ENCODE data around the gene FBXO48.

Gene FBXO48

DNA sequence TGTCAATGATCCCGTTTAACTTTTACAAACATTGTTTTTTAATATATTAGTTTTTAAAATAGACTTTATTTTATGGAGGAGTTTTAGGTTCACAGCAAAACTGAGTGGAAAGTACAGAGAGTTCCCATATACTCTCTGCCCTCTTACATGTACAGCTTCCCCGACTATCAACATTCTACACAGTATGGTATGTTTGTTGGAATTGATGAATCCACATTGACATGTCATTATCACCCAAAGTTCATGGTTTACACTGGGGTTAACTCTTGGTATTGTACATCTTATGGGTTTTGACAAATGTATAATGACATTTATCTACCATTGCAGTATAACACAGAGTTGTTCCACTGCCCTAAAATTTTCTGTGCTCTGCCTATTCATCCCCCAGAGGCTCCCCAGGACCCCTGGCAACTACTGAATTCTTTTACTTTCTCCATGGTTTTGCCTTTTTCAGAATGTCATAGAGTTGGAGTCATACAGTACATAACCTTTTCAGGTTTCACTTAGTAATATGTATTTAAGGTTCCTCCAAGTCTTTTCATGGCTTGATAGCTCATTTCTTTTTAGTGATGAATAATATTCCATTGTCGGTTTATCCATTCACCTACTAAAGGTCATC, 5.8 kb upstream of the FBXO48 start:
- in situ Hi-C loops (cut with MboI; ENCODE audit: low sequenced_read_pairs), result loop anchor here (10.0 kb wide), 1 partner anchor 452 kb away; no protein-coding TSS in a partner anchor

DNA sequence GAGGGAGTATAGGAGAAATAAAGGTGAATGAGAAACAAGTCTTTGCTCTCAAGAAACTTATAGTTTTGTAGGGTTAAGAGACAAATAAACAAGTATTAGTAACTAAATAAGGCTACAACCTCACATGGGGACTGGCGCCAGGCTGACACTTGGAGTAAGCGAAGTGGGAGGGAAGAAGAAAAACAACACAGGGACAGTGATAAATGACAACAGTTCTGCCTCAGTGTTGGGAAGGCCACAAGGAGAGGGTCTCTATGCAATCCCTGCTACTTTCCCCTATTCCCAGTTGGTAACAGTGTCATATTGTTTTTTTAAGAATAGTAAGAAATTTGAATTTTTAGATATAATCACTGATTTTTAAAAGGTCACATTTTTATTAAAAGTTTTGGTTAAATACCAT, 4.3 kb upstream of the FBXO48 start:
- in situ Hi-C loops (cut with MboI; ENCODE audit: low sequenced_read_pairs), result loop anchor here (10.0 kb wide), 1 partner anchor 453 kb away; no protein-coding TSS in a partner anchor

DNA sequence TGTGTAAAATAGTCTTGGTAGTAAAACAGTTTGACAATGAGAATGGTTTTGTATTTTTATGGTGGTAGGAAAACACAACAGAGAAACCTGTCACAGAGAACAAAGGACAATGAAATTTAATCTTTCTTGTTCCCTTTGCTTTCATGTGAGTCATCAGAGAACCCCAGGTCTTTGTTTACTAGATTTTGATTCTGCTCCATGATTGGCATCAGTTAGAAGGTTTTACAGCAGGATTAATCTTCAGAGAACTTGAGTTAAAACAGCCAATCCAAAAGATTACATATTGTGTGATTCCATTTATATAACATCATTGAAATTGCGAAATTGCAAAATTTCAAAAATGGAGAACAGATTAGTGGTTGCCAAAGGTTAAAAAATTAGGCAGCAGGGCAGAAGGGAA, 2.8 kb upstream of the FBXO48 start:
- in situ Hi-C loops (cut with MboI; ENCODE audit: low sequenced_read_pairs), result loop anchor here (10.0 kb wide), 1 partner anchor 455 kb away; no protein-coding TSS in a partner anchor

DNA sequence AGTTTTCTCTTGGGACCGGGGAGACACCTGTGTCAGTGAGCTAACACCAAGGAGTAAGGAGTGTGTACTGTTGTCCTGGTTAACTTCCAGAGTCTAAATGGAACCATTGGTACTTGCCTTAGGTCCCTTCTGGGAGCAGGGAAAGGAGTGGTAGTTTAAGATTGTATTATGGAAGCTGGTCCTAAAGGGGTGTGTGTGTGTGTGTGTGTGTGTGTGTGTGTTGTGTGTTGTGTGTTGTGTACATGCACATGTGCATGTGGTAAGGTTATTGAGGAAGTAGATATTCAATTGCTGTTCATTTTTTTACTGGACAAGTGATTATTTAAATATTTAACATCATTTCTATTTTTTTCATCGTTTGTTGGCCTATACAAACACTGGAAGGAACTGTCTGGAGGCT, 1.7 kb upstream of the FBXO48 start:
- in situ Hi-C loops (cut with MboI; ENCODE audit: low sequenced_read_pairs), result no loop called here

DNA sequence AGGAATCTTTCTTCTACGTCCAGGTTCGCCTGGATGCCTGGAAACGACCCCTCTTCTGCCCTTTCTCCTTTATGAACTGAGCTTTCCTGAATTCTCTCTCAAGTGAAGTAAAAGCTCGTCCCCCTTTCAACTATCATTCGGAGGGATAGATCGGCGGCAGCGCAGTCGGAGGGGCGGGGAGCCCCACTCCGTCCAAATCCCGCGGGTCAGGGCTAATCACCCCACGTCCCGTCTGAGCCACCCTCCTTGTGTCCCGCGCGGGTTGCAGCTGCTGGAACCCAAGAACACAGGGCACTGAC, 367 bp downstream of the FBXO48 start:
- in situ Hi-C loops (cut with MboI; ENCODE audit: low sequenced_read_pairs), result no loop called here

DNA sequence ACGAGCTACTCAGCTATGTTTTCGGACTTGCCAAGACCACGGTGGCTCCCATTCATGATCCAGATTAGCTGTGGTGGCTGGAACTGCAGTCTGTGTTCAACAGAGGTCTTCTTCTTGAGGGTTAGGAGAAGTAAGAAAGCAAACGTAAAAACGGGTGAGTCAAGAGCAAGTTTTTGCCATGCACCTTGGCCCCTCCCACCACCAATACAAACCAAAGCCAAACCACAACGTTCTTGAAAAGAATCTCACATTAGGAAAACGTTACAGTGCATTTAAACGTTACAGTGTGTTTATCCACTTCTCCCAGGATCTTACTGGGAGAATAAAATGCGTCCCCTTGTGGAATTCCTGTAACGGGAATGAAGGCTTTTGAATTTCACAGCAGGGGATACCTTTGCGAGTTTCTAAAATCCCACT, 725 bp downstream of the FBXO48 start:
- in situ Hi-C loops (cut with MboI; ENCODE audit: low sequenced_read_pairs), result no loop called here

DNA sequence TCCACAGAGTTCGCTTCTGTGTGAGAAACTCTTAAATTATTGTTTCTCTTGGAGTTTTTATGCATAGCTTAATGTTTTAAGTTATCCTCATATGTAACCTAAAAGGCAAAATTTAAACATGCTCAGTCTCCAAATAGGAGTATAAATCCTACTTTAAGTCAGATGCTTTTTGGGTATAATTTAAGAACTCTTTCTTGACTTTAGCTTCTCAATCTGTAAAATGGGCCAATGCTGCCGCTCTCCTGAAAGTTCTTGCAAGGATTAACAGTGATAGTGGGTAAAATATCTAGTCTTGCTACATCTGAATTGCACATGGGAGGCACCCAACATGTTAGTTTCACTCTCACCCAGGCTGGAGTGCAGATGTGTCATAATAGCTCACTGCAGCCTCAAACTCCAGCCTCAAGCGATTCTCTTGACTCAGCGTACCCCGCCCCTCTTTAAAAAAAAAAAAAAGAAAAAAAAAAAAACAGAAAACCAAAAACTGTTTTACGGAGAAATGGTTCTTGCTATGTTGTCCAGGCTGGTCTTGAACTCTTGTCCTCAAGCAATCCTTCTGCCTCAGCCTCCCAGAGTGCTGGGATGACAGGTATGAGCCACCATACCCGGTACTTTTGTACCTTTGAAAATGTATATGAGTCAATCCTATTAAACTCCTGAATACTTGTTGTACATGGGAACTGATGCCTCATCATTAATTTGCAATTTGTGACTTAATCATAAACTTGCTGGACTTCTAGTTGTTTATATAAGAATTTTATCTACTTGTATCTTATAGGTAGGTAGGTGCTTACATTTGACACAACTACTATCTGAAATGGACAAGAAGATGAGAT, 1.8 kb downstream of the FBXO48 start:
- in situ Hi-C loops (cut with MboI; ENCODE audit: low sequenced_read_pairs), result no loop called here

DNA sequence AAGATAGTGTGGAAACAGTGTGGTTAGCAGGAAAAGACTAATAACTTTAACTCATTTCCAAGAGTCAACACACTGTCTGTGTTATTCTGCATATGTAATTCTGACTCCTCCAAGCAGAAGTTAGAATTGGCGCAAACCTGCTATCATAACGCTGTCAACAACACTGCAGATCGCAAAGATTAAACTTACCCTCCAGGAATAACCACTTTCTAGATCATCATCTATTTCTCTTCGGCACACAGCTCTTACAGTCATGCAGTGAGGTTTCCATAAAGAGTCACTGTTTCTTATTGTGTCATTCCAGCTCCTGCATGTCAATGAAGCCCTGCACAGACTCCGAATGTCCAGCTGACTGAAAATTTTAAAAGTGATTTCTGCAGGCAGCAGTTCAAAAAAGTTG, 2.4 kb downstream of the FBXO48 start:
- in situ Hi-C loops (cut with MboI; ENCODE audit: low sequenced_read_pairs), result no loop called here

DNA sequence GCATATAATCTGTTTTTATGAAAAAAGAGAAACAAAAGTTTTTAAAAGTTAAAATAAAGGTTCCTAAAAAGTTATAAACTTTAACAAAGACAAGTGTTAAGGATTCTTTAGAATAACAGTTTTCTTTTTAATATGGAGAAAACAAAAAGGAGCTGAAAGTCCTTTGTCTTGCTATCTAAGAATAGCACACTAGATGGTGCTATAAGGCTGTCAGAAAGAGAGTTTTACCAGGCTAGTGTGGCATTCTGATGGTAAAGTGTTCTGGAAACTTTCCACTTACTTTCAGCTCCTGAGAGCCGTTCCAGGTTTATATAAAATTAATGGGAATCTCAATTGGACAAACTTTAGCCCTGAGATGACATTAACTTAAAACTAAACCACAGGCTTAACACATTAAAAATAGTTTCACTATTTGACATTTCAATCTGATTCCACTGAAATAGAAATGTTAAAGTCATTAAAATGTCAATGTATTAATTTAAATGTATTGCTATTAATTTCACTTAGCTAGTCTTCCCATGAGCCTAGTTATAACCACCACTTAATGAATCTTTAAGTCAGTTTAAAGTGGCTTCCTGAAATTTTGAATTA, 3.7 kb downstream of the FBXO48 start:
- in situ Hi-C loops (cut with MboI; ENCODE audit: low sequenced_read_pairs), result no loop called here

DNA sequence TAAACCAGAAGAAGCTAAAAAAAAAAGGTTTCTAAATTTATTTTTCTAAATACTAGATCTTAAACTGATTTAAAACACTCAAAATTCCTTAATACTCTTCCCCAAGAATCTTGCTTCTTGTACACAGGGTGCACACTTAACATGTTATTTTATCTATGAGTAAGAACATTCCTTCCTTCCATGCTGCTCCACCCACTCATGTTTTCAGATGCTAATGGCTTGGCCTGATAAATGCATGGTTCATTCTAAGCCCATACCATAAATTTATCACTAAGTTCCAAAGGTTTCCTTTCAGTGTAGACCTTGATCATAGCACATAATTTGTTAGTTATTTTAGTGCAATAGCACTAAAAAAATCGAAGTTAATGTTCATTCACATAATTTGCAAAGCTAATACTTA, 8.1 kb downstream of the FBXO48 start:
- in situ Hi-C loops (cut with MboI; ENCODE audit: low sequenced_read_pairs), result no loop called here

DNA sequence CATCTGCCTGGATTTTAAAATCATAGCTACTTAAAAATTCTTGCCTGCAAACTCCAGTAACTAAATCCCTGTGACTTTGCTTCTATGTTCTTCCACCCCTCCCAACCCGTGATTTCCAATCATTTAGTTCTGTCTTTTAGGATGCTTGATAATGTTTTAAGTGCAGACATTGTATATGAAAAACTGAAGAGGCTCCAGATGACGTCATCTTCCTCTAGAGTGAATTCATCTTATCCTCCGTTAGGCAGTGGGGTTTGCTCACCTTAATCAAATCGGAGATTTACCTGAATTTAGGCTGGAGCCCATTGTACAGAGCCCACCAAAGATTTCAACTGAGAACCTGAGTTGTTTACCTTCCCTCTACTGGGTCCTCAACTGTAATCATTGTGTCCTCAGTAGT, 10.9 kb downstream of the FBXO48 start:
- in situ Hi-C loops (cut with MboI; ENCODE audit: low sequenced_read_pairs), result no loop called here

DNA sequence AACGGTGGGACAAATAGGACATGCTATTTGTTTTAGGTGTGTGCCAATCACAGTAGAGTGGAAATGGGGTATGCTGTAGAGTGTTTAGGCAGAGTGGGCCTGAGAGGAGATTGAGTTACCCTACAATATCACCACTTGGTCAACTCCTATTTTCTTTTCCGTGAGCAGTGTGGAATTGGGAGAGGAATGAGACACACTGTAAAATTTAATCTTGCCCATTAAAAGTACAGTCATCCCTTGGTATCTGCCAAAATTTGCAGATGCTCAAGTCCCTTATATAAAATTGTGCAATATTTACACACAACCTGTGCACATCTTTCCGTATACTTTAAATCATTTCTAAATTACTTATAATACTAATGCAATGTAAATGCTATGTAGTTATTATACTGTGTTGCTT, 12.4 kb downstream of the FBXO48 start:
- in situ Hi-C loops (cut with MboI; ENCODE audit: low sequenced_read_pairs), result no loop called here

DNA sequence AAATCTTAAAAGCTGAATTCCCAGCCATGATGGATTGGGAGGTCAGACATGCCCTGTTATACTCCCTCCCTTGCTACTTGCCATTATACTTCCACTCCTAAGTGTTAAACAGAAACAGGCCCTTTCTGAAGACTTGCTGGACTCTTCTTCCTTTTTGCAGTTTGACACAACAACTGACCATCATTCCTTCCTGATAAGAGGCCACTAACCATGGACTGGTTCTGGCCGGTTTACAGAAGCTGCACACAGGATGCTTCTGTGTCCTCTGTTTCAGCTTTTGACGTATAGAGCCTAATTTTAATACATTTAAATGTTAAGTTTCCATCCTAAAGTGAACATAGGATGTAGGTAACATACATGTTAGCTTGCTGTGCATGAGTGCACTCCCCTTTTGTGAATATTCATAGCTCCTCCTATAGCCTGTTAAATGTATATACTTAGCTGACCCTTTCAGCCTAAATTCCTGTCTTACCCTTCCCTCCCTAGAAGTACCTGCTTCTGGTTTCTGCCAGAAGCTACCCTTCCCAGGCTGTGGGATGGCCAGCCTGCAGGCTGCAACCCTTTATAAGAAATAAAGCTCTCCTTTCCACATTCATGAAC, 13.2 kb downstream of the FBXO48 start:
- in situ Hi-C loops (cut with MboI; ENCODE audit: low sequenced_read_pairs), result no loop called here

DNA sequence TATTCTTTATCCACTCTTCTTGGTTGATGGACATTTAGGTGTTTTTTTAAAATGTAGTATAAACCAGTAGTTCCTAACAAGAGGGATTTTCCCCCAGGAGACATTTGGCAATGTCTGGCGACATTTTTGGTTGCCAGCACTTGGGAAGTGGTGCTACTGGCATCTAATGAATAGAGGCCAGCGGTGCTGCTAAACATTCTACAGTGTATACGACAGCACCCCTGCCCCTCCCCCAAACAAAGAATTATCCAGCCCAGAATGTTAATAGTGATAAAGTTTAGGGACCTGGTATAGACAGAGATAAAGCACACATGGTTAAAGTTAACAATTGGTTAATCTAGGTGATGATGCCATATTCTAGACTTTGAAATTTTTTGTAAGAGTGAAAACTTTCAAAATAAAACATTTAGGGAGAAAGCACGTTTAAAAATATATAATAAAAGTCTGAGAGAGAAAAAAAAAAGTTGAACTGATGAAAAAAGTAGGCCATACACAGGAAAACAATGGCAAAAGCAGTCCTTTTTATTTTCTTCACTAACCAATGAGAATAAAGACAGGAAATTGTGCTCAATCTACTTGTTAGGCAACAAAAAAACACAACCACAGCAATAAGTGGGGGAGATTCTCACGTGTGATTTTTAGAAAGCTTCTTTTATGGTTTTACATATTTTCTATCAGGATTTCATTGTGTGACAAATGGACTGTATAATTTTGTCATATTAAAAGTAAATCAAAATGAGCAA, 14.8 kb downstream of the FBXO48 start:
- in situ Hi-C loops (cut with MboI; ENCODE audit: low sequenced_read_pairs), result no loop called here

DNA sequence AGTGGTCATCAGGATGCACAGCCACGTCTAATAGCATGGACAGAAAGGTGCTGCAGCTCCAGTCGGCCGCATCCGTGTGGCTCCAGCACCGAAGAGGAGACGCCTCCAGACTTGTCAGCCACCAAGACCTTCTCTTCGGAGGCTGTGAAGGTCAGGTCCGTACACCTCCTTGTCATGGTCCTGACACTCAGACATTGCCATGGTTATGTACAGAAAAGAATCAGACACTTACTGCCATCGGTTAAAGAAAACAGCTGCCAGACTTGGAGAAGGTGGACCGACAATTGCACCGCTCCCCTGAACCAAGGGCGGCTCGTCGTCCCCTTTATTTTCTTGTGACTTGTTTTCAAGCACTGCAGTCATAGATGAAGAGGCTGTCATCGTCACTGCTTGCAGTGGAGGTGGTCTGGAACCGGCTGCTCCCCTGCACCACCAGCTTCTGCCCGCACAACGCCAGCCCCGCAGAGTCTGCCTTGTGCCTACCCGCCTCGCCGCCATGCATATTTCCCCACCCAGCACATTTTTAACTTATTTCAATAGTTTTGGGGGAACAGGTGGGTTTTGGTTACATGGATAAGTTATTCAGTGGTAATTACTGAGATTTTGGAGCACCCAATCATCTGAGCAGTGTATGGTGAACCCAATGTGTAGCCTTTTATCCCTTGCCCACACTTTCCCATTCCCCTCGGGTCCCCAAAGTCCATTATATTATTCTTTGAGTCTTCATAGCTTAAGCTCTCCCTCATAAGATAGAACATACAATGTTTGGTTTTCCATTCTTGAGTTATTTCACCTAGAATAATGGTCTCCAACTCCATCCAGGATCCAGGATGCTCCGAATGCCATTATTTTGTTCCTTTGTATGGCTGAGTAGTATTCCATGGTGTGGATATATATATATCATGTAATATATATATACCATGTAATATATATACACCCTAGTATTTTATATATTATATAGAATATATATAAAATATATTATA, 18.1 kb downstream of the FBXO48 start:
- in situ Hi-C loops (cut with MboI; ENCODE audit: low sequenced_read_pairs), result loop anchor here (10.0 to 25.0 kb wide), 2 partner anchors 162 to 324 kb away; no protein-coding TSS in a partner anchor

DNA sequence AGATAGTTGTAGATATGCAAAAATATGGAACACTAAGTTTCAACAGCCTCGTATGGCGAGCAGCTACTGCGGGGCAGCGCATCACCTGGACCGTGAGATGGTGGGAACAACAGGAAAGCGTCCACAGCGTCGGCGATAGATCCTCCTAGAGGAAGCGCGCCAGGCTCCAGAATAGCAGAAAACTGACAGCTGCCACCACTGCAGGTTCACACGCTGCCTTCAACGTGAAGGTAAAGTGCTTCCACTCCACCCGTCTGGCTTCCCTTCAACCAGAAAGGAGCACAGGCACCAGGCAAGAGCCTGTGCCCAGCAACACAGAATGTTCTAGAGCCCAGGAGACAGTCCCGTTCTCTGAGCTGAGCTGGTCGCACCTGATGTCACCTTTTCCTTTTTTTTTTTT, 20.0 kb downstream of the FBXO48 start:
- in situ Hi-C loops (cut with MboI; ENCODE audit: low sequenced_read_pairs), result loop anchor here (10.0 to 25.0 kb wide), 2 partner anchors 160 to 322 kb away; no protein-coding TSS in a partner anchor

DNA sequence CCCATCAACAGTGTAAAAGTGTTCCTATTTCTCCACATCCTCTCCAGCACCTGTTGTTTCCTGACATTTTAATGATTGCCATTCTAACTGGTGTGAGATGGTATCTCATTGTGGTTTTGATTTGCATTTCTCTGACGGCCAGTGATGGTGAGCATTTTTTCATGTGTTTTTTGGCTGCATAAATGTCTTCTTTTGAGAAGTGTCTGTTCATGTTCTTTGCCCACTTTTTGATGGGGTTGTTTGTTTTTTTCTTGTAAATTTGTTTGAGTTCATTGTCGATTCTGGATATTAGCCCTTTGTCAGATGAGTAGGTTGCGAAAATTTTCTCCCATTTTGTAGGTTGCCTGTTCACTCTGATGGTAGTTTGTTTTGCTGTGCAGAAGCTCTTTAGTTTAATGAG, 20.7 kb downstream of the FBXO48 start:
- in situ Hi-C loops (cut with MboI; ENCODE audit: low sequenced_read_pairs), result loop anchor here (10.0 to 25.0 kb wide), 2 partner anchors 159 to 322 kb away; no protein-coding TSS in a partner anchor

DNA sequence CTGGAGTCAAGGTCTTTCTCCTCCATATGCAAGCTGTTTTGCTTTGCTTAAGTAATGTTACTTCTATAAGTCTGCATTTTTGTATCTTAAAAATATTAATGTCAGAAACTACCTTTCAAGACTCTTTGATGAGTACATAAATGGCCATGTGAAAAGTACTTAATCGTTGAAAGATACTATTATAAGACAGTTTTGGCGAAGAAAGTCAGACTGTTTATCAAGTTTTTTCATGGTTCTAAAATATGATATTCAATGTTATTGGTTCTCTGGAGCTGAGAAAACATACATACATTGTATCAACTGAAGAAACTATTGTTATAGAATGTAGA, 25.1 kb downstream of the FBXO48 start:
- in situ Hi-C loops (cut with MboI; ENCODE audit: low sequenced_read_pairs), result loop anchor here (10.0 to 25.0 kb wide), 2 partner anchors 155 to 317 kb away; no protein-coding TSS in a partner anchor

DNA sequence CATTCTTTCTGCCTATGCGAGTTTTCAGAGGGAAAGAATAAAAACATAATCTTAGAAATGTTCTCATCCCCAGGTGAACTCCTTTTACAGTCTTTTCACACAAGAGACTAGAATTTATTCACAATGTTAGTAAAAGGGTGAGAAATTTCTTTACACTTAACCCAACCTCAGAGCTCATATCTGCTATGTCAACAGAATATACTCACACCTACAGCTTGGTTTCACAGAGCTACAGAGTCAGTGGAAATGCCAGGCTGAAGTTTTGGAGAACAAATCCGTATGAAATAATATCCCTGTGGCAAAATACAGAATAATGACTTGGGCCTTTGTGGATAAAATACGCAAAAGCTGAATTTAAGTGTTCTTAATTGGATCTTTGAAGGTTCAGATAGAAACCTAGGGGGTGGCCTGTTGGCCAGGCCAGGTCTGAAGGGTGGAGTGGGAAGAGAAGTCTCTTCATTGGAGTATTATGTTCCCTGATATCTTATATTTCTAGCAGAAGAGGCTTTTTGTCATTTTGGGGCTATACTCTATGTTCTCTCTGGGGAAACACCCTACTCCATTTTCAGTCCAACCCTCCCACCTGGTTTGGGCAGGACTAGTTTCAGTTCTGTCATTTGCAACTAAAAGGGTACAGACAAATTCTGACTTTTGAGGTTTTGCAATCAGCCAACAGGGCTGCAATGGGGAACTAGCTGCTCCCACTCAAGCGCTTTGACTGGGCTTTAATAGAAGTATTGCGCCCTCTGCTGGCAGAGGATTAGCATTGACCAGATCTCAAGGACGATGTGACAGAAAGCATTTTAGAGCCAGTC, 25.7 kb downstream of the FBXO48 start:
- in situ Hi-C loops (cut with MboI; ENCODE audit: low sequenced_read_pairs), result loop anchor here (10.0 to 25.0 kb wide), 2 partner anchors 154 to 317 kb away; no protein-coding TSS in a partner anchor

All from HL-60/S4 (cell line).